Keratinocyte (primary cell): ENCODE results near the gene ZDHHC24.

Experiments
- EZH2 ChIP-seq: IDR thresholded peaks from one replicate; pipeline ENCODE4 v1.6.1; 2012; ENCODE audit warnings: inconsistent platforms, mild to moderate bottlenecking, low read length, moderate library complexity
- TF ChIP-seq, protein P1 (sequence below), 3 experiments: IDR thresholded peaks in 1 of 3; conservative IDR thresholded peaks in 1 of 3; optimal IDR thresholded peaks in 1 of 3; 2 replicates in 2 of 3; 3 replicates in 1 of 3; pipeline versions ENCODE3 to v1.5.1; 2011; ENCODE audit warnings: low read length in 3 of 3, mild to moderate bottlenecking in 3 of 3, moderate library complexity in 2 of 3, control low read depth in 1 of 3, inconsistent platforms in 1 of 3; ENCODE audit not compliant: insufficient read depth in 2 of 3; ENCODE audit errors: extremely low read depth in 1 of 3

DNA sequence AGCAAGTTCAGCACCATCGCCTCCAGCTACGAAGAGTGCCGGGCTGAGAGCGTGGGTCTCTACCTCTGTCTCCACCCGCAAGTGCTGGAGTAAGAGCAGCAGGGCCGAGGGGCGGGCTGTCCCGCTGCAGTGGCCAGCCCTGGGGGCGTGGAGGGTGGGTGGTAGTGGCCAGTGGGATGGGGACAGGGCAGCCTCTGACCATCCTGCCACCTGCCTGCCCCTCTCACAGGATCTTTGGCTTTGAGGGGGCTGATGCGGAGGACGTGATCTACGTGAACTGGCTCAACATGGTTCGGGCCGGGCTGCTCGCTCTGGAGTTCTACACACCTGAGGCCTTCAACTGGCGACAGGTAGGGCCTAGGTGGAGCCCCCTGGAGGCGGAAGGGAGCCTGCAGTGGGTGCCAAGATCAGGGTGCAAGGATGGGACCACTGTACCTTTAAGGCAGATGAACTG, 50.4 kb downstream of the ZDHHC24 start:
- TF ChIP-seq, protein P1, sequence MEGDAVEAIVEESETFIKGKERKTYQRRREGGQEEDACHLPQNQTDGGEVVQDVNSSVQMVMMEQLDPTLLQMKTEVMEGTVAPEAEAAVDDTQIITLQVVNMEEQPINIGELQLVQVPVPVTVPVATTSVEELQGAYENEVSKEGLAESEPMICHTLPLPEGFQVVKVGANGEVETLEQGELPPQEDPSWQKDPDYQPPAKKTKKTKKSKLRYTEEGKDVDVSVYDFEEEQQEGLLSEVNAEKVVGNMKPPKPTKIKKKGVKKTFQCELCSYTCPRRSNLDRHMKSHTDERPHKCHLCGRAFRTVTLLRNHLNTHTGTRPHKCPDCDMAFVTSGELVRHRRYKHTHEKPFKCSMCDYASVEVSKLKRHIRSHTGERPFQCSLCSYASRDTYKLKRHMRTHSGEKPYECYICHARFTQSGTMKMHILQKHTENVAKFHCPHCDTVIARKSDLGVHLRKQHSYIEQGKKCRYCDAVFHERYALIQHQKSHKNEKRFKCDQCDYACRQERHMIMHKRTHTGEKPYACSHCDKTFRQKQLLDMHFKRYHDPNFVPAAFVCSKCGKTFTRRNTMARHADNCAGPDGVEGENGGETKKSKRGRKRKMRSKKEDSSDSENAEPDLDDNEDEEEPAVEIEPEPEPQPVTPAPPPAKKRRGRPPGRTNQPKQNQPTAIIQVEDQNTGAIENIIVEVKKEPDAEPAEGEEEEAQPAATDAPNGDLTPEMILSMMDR (optimal IDR thresholded peaks at IDR 0.05 in 1 of 3, IDR thresholded peaks at IDR 0.05 in 1 of 3, conservative IDR thresholded peaks at IDR 0.05 in 1 of 3; ENCODE audit: extremely low read depth in 1 of 3, insufficient read depth in 2 of 3, low read length in 3 of 3) = peak; percentile 29 to 39 (median 37)
- TF ChIP-seq EZH2 = no peak
